ENCODE results near the gene SEC31A.

Gene SEC31A

GRCh38 chr4:82791179-82791578 is 99.8 kb downstream of the SEC31A start:
- DNase-seq: no peak

GRCh38 chr4:82790060-82790660 is 100.8 kb downstream of the SEC31A start:
- DNase-seq: no peak

- DNase-seq: no peak
These were observed 101.8 kb downstream of the SEC31A start for GRCh38 chr4:82789025-82789776.

- DNase-seq: no peak
These were observed 103.6 kb downstream of the SEC31A start for GRCh38 chr4:82787342-82787741.

- DNase-seq: no peak
These were observed 104.1 kb downstream of the SEC31A start for GRCh38 chr4:82786828-82787227.

GRCh38 chr4:82785611-82786400 is 105.1 kb downstream of the SEC31A start:
- no peak for DNase-seq

- DNase-seq: no peak
These were observed 106.0 kb downstream of the SEC31A start for GRCh38 chr4:82784681-82785610.

- no peak for DNase-seq
These were observed 108.2 kb downstream of the SEC31A start for GRCh38 chr4:82782626-82783345.

GRCh38 chr4:82780752-82781231 is 110.2 kb downstream of the SEC31A start:
- no peak for DNase-seq

- DNase-seq: no peak
These were observed 110.7 kb downstream of the SEC31A start for GRCh38 chr4:82780170-82780751.

- DNase-seq: no peak
These were observed 111.9 kb downstream of the SEC31A start for GRCh38 chr4:82779032-82779431.

GRCh38 chr4:82777857-82778525 is 113.0 kb downstream of the SEC31A start:
- DNase-seq: no peak

GRCh38 chr4:82776925-82777542 is 113.9 kb downstream of the SEC31A start:
- DNase-seq: no peak

- DNase-seq: no peak
These were observed 115.7 kb downstream of the SEC31A start for GRCh38 chr4:82775243-82775642.

- no peak for DNase-seq
These were observed 116.2 kb downstream of the SEC31A start for GRCh38 chr4:82774711-82775171.

- DNase-seq: no peak
These were observed 117.9 kb downstream of the SEC31A start for GRCh38 chr4:82773057-82773456.

- DNase-seq: no peak
These were observed 120.3 kb downstream of the SEC31A start for GRCh38 chr4:82770607-82771006.
